H54 (cell line): ENCODE results near the gene NTRK2.

Experiments
- DNase-seq: peaks from one replicate; pipeline ENCODE4 v3.0.0; 2011; ENCODE audit warnings: low spot score, mixed read lengths; ENCODE audit not compliant: insufficient read length
- FAIRE-seq: peaks from 3 replicates; lab custom pipeline; 2011; peaks lifted over from hg19 to GRCh38; lab: Jason Lieb, UNC
- POLR2A ChIP-seq: IDR thresholded peaks from 2 replicates; pipeline ENCODE4 v1.6.1; 2011; ENCODE audit warnings: low read depth, mild to moderate bottlenecking, low read length

NTRK2 gene

DNA sequence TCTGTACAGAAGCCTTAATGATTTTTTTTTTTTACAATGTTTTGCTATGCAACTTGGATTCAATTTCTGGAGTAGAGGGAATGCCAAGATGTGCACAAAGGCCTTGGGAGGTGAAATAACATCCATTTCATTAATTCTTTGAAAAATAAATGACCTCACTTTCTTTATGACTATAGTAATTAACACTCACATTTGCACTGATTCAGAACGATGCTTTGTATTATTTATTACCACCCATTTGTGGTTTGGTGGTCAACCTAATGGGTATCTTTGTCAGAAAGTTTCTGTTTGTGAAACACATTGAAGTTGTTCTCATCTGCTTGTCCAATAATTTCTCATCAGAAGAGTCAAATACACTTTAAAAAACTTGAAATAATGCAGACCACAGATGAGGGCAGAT, 169.3 kb downstream of the NTRK2 start:
- no peak for FAIRE-seq
- TF ChIP-seq POLR2A = no peak
- no peak for DNase-seq

DNA sequence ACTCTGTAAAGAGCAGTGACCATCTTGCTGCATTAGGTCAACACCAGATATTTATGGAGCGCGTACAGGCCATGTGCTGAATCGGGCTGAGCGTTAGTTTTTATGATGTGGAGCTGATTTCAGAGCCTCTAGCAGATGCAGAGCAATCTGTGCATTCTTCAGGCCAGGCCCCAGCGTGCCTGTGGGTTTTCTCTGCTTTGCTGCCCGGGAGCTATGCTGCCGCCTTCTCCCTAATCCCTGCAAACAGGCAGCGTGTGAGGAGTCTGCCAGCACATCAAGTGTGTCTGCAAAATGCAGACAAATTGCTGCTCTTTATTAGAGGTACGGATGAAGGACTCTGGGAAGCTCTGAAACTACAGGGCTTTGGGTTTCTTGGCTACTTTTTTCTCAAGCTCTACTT, 170.0 kb downstream of the NTRK2 start:
- no peak for TF ChIP-seq POLR2A
- DNase-seq = no peak
- FAIRE-seq = no peak

DNA sequence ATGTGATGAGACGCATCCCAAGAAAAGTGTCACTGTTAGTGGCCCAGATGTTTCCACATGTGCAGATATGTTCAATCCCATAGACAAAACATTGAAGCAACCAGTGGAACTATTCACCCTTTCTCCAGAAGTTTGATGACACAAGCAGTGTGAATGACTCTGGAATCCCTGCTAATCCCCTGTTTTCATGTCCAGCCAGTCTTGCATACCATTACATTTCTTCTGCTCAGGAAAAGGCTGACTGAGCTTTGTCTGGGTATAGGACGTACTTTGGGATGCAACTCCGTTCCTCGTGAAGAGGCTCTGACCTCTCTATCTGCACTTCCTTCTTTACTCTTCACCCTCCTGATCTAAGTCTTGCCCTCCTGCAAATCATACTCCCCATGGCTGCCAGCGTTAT, 172.4 kb downstream of the NTRK2 start:
- no peak for DNase-seq
- FAIRE-seq = no peak
- no peak for TF ChIP-seq POLR2A

DNA sequence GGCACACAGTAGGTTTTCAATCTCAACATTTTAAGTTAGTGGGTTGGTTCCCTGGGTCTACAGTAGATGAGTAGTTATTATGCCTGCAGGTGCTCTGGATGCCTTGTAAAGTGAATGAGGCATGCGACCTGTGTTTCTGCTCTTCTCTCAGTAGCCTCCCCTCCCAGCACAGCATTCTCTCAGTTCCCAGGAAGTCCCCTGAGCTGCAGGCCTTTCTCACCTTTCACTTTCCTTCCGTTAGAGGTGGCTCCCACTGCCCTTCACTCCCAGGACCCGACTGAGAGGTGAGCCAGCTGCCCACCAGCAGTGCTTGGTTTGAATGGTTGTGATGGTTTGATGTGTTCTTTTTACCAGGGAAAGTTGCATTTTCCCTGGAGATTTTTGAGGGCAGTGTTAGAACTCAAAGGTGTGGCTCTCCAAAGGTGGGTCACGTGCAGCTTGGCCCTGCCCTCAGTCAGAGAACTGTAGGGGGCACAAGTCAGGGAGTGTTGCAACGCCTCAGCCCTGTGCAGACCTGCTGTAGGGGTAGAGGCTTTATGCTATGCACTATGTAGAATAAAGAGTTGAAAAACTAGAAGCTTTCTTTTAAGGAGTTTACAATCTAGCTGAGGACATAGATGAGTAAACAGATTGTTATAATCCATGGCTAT, 173.8 kb downstream of the NTRK2 start:
- no peak for TF ChIP-seq POLR2A
- no peak for DNase-seq
- no peak for FAIRE-seq

DNA sequence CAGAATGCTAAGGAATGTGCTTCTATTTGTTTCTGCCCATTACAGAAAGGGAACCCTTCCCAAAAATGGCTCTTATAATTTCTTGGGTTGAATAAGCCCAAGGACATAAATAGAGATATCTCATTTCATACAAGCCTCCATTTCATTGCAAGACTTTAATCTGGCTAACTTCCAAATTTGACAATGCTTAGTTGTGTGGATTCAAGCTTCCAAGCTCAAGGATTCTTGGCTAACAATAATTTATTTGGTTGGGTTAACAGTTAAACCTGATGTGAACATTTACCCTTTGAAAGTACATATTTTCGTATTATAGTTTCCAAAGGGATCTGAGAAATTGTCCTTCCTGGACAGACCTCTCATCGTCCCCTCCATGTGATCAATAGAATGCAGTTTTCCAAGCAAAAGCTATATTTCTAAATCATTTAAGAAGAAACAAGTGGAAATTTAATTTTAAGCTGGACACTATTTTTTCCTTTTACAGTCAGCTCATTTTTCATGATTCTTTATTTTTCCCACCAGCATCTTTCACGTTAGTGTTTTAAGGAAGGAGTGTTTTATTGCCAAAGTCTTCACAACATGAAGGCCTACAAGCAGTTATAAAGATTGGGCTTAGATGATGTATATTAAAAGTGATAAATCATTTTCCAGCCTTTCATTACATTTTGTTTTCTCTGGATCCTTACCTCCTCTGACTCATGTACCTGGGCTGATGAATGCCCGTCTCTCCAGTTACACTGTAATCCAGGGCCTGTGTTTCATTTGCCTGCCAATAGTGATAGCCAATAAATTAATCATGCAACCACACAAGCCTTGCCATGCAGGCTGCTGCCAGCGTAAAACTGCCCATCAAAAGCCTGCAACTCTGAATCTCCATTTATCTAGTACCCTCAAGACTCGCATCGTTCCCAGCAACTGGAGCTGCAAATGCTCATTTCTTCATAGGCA, 176.7 kb downstream of the NTRK2 start:
- FAIRE-seq (no peak), DNase-seq (no peak)
- TF ChIP-seq POLR2A = no peak

DNA sequence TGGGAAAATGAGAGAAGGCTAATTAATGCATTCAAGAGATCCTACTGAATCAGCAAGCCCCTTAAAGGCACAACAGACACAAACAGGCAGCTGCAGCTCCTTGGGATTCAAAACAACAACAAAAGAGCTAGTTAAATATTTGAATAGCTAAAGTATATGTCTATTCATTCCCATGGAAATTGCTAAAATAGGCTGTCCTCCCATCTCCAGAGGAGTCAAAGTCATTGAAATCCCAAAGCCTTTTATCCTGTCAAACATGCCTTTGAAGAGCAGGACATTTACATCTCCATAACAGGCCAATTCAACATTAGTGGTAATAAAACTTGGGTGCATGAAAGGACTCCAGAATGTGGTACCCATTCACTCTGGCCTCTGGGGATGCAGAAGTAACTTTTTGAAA, 177.4 kb downstream of the NTRK2 start:
- FAIRE-seq = no peak
- no peak for TF ChIP-seq POLR2A
- DNase-seq = no peak

DNA sequence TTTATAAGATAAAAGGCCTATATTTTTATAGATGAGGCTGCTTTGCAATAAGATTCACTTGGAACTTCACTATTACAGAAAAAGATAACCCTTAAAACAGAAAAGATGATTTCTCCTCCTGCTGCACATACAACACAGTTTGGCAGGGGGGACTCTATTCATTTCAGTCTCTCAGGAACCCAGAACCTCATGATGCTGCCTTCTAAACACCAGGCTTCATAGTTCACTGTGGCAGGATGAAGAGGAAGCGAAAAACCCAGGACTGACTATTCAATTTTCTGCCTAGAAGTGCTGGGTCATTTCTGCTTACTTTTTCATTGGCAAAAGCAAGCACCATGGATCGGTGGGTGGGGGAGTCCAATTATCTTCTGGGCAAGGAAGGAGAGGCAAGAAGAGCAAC, 179.5 kb downstream of the NTRK2 start:
- no peak for TF ChIP-seq POLR2A
- no peak for FAIRE-seq
- DNase-seq = no peak

DNA sequence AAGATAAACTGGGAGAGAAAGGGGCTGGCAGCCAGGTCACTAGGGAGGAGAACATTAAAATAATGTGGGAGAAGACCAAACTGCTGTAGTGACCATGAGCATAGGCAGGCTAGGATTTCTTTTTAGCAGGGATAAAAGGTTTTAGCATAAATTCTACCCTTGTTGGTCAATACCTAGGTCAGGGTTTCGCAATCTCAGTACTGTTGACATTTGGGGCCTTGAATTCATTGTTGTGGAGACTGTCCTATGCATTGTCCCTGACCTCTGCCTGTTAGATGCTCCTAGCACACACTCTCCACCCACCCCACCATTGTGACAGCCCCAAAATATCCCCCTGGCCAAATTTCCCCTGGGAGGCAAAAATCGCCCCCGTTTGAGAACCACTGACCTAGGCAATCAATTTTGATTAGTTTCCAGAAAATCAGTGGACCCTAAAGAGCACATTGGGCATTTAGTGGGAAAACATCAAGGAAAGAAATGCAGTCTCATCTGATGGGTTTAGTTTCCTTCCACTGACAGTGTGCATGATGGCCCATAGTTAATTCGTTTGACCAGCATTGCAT, 181.4 kb downstream of the NTRK2 start:
- no peak for DNase-seq
- no peak for TF ChIP-seq POLR2A
- no peak for FAIRE-seq

DNA sequence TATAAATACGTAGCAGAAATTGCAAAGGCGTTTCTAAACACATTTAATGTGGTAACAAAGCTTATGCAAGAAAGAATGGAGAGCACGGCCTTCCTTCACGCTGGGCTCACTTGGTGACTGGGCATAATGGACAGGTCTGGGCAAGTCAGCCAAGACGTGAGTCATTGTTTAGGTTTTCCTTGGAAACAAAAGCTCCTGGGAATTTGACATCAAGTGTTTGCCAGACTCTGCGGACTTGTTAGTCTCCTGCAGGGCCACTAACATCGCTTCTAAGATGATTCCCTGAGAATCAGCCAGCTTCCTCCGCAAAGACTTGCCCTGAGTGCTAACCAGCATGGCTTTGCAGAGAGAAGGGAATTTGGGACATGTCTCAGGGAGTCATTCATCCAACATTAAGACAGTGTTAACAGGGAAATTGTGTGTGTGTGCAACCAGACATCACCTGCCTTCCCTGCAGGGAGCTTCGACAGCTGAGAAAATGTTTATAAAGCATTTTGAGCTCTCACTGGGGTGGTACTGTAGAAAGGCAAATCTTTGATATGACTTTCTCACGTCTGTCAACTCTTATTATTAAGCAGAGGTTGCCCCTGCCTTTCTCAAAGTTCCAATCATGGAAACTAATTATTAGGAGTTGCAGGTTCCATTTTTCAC, 182.5 kb downstream of the NTRK2 start:
- no peak for TF ChIP-seq POLR2A
- FAIRE-seq (peak; percentile 65), DNase-seq (peak; percentile 22)

DNA sequence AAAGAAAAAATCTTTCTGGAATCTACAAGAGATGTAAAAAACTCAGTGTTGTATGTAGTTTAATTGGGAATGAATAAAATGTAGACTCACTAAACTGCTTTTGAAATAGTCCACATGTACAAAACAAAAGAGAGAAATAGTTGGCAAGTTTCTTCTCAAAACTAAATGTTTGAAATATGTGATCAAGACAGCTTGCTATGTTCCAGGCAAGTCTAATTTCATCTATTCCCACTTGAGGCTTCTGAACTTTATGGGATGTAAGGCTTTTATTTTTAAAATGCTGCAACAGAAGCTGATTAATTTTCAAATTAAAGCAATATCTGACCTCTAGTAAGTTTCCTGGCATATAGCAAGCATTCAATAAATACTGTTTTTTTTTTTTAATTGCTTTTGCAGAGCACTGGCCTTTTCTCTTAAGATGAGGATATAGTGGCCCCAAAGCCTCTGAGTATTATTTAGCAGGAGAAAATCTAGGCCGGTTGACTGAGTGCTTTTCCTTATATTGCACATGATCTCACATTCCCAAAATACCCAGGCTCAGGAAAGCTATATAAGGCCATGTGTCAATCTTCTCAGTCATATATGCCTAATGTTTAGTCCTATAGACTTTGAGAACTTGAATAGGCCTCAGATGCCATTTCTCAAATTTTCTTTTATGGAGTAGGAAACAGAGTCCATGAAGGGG, 183.2 kb downstream of the NTRK2 start:
- FAIRE-seq (no peak), DNase-seq (no peak)
- TF ChIP-seq POLR2A = no peak

DNA sequence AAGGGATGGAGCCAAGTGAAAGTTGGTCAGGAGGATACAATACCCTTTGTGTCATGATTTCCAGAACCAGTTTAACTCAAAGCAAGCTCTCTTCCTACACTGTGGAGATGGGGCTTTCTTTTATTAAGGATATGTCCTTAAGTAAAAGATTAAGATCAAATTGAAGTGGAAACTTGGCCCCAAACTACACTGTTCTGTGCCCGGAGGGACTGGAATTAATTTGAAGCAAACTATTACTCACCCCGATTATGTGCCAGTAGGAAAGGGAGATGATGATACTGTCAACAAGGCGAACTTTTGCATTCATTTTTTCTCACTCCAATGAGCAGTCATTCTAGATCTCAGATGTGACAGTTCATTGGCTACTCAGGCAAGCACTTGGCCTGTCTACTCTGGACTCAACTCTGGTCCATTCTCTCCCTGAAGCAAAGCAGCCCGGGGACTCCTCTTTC, 186.7 kb downstream of the NTRK2 start:
- TF ChIP-seq POLR2A = no peak
- FAIRE-seq (no peak), DNase-seq (no peak)

DNA sequence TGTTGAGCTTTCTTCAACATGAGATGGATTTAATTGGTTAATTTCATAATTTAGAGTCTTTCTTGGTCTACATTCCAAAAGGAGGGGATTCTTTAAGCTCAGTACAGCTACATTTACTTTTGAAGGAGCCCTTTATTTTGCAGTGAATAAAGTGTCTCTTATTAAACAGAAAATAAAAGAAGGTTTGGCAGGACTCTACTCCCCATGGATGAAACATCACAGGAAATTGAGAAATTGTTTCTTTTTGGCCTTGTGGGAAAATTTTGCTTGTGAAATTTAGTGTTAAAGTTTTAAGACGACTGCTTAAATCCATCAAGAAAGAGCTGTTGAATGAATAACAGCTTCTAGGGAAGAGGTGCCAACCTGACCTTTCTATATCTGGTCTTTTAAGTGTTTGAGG, 187.7 kb downstream of the NTRK2 start:
- FAIRE-seq (no peak), DNase-seq (no peak)
- TF ChIP-seq POLR2A = no peak

DNA sequence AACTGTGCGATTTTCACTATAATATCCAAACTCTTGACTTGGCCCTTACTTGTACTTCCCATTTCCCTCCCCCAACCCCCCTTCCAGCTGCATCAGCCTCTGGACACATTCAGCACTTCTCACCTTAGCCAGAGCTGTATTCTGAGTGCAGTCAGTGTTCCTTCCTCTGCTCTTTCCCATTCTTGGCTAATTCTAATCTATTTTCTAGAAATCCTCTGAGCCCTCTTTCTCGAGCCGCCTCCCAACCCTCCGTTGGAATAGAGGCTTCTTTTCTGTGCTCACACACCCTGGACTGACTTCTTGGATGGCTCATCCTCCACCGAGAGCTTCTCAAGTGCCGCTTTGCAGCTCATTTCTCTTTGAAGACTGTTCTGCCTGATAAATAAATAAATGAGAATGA, 188.8 kb downstream of the NTRK2 start:
- DNase-seq = no peak
- FAIRE-seq = no peak
- TF ChIP-seq POLR2A = no peak
